HG02981 (cell line): ENCODE data around the gene NXNL2.

Source experiments
- ATAC-seq: cut with Tn5 transposase; IDR thresholded peaks from one replicate; pipeline ENCODE4 v1.9.1; 2021; ENCODE audit warnings: mild to moderate bottlenecking, moderate library complexity; ENCODE audit not compliant: unreplicated experiment

The NXNL2 gene

DNA sequence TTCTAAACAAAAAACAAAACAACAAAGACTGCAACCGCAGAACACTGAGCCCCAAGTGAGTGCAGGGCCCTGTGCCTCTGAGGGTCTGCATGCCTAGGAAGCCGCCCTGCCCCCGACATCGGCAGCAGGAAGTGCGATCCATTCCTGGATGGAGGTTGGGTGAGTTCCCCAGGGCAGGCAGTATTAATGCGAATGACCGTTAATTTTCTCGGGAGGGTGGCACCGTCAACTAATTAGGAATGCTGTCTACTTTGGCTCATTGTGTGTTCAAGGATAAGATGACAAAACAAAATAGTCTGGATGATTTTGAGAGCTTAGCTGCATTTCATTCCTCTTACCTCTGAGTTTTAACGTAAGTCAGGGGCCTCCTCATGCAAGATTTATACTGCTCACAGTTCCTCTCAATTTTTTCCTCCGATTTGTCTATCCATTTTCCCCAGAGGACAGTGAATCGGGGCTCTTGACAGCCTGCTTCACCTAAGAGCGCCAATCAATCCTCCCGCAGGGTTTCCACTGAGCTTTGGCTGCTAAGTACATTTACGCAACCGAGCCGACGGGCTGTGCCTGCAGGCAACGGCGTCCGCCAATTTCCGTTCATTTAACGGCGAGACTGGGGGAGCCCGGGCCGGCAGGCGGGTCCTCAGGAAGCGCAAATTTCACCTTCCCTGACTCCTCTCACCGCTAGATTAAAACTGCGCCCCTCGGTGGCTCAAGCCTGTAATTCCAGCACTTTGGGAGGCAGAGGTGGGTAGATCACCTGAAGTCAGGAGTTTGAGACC lies 2.9 kb upstream of the NXNL2 start:
- no peak for ATAC-seq

GRCh38 chr9:88533951-88534455 lies 975 bp upstream of the NXNL2 start:
- no peak for ATAC-seq

DNA sequence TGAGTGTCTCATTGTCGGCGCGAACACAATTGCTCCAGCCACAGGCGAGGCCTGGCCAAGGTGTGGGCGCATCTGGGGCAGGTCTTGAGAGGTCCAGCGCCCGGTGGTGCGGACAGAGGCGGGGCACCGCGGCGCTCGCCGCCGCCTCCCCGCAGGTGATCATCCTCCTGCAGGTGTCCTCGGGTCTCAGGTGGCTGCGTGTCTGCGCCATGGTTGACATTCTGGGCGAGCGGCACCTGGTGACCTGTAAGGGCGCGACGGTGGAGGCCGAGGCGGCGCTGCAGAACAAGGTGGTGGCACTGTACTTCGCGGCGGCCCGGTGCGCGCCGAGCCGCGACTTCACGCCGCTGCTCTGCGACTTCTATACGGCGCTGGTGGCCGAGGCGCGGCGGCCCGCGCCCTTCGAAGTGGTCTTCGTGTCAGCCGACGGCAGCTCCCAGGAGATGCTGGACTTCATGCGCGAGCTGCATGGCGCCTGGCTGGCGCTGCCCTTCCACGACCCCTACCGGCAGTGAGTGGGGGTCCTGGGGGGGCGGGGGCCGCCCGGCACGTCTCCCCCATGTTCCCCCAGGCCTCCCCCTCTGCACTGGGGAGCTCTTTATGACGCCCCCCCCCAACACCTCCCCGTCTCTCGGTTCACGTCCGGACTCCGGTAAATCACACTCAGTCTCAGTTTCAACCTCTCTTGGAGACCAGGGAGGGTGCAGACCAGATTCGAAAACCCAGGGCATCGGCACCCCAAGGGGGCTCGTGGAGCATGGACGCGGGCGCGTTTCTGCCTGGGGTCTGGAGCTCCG lies 446 bp downstream of the NXNL2 start:
- no peak for ATAC-seq

GRCh38 chr9:88536023-88536324 lies 996 bp downstream of the NXNL2 start:
- no peak for ATAC-seq

- no peak for ATAC-seq
Measured at GRCh38 chr9:88536951-88537760, 2.2 kb downstream of the NXNL2 start.

GRCh38 chr9:88537761-88538091 lies 2.7 kb downstream of the NXNL2 start:
- peak; percentile 55 for ATAC-seq

- no peak for ATAC-seq
Measured at GRCh38 chr9:88538311-88539085, 3.5 kb downstream of the NXNL2 start.

- ATAC-seq, result no peak
Measured at GRCh38 chr9:88539246-88539645, 4.3 kb downstream of the NXNL2 start.

DNA sequence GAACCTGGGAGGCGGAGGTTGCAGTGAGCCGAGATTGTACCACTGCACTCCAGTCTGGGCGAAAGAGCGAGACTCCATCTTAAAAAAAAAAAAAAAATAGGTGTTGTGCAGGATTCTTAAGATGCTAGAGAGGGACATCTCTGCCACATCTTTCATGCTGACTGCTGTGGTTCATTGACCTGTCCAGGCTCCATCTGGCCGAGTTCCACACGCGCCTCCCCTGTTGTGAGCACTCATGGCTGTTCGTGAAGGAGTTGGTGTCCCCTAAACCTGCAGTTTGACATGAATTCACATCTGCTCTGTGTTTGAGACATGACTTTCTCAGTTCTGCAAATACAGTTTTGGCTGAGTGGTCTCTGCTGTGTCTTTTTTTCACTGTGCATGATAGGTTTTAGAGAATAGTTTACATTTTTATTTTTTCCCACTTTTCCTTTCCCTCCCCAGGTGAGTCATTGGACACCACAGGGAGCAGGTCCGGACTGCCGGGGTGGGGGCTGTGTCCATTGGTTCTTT lies 5.3 kb downstream of the NXNL2 start:
- no peak for ATAC-seq

GRCh38 chr9:88544245-88544644 lies 9.3 kb downstream of the NXNL2 start:
- no peak for ATAC-seq

DNA sequence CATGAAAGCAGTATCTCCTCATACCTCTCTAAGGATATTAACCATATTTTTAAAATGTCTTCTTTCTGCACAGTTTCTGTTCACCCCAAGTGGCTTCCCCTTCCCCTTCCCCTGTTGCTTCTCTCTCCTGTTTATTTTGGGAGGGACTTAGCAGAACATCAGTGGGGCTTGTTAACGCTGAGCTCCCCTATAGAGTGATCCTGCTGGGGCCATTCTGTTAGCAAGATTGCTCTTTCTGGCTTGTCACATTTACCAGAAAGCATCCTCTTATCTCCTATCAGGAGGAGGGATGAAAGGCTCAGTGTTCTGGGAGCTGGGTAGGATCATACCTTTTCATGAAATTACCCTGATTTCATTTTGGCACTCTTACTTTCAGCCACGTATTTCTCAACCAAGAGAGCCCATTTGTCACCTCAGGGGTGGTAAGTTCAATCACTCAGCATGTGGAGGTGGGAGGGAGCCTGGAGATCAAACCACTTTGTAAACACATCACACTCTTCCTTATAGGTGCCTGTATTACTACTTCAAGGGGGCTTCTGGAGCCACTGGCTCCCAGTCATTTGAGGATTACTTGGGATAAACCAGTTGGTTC lies 16.7 kb downstream of the NXNL2 start:
- no peak for ATAC-seq

DNA sequence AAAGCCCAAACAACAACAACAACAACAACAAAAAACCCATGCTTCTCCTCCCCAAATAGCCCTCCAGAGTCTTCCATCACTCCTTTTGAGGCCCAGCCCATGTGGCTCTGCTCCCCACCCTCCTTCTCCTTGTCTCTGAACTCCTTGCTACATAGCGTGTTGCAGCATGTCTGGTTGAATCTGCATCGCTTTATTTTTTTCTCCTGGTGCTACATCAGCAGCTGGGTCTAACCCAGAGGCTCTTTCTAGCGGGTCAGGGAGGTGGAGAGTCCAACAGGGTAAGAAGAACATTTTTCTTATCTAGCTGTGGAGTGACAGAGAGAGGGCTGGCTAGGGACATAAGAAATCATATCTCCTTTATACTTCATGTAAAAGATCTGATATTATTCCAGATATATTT lies 18.4 kb downstream of the NXNL2 start:
- no peak for ATAC-seq

DNA sequence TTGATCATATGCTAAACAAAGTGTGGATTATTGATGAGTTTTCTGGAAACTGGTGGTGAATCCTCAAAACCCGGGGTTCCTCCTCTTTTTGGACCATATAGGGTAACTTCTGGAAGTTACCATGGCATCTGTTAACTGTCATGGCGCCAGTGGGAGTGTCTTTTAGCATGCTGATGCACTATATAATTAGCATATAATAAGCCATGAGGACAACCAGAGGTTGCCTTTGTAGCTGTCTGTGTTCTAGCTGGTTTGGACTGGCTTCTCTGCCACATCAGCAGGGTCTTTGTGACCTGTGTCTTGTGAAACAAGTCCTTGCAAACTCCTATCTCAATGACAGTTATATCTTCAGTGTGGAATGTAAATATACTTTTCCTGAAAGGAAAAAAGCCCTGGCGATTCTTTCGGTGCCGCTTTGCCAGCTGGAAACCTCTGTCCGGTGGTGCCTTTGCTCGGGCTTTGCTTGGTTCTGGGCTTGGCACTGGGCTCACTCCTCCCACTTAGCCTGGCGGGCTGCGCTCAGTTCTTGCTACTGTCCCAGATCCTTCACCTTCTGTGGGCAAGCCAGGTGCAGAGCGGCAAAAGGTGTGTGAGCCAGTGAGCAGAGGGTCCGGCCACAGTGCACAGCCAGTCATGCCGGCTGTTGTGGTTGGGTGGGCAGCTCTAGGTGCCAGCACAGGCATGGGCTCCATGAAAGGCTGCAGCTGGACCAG lies 20.4 kb downstream of the NXNL2 start:
- no peak for ATAC-seq

DNA sequence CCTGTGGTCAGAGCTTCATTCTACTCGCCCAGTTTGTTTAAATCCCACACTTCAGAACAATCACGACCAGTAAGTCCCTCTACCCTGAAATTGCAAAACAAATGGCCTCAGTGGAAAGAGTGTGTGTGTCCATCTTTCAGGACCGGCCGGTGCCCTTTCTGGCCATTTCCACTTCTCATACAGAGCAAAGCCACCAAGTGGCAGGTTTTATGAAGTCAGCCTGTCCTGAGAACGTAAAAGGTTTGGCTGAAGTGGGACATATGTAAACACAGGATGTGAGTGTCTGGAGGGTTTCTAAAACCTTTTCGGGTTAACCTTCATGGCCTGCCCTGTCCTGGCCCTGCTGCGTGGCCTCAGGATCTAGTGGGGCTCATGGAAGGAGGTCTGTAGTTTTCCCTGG lies 24.7 kb downstream of the NXNL2 start:
- ATAC-seq, result no peak

GRCh38 chr9:88567870-88568269 lies 32.9 kb downstream of the NXNL2 start:
- no peak for ATAC-seq

- no peak for ATAC-seq
Measured at GRCh38 chr9:88571419-88571818, 36.4 kb downstream of the NXNL2 start.

GRCh38 chr9:88572684-88573083 lies 37.7 kb downstream of the NXNL2 start:
- no peak for ATAC-seq

- ATAC-seq, result no peak
Measured at GRCh38 chr9:88574953-88575352, 40.0 kb downstream of the NXNL2 start.

DNA sequence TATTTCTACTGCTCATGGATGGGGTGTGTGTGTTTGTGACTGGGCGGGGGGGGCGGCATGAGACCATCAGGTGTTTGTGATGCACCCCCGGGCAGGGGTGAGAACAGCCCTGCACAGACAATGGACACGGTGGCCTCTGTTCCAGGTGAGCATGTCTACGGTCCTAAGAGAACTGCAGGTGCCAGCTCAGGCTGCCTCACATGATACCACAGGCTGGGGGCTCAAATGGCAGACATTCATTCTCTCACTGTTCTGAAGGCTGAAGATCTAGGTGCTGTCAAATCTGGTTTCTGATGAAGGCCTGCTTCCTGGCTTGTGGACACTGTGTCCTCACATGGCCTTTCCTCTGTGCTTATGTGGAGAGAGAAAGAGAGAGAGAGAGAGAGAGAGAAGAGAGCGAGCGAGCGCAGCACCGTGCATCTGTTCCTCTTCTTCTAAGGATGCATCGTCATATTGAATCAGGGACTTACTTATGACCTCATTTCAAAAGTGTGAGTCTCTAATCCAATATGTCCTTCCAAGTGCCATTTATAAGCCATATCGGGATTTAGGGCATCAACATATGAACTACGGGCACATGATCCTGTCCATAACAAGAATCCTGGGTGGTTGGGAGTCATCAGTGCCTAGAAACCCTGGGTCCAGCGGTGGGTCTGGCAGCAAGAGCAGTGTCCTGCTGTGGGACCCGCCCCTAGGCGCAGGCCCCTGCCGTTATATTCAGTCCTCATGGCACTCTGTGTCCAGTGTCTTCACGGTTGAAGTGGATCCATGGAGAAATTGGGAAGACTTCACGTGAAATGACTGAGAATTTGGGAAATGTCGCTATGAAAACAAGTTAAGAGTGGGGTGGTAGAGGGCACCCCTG lies 42.5 kb downstream of the NXNL2 start:
- no peak for ATAC-seq
